K562 (cell line): ENCODE measurements around the gene QSOX2. TPM values are rescaled to one million over a fixed set of nuclear protein-coding genes. Genes with fewer than 3 reads are reported as not detected.

Source experiments
- BRD9 ChIP-seq: fragments of 450-650 bp; IDR thresholded peaks from 2 replicates; pipeline ENCODE4 v1.6.1; 2018; ENCODE audit warnings: low read depth; ENCODE audit not compliant: partially characterized antibody
- CBFA2T2 ChIP-seq: fragments of 450-650 bp; conservative IDR thresholded peaks from 2 replicates; pipeline ENCODE4 v1.6.1; 2017; ENCODE audit warnings: mild to moderate bottlenecking
- CXXC5 ChIP-seq: fragments of 250-450 bp; sonication (Bioruptor Pico); IDR thresholded peaks from 2 replicates; pipeline ENCODE4 v1.8.0; 2022; ENCODE audit warnings: inconsistent platforms, mild to moderate bottlenecking, moderate library complexity
- DACH1 ChIP-seq: fragments of 450-650 bp; IDR thresholded peaks from 2 replicates; pipeline ENCODE4 v1.6.1; 2018; ENCODE audit not compliant: partially characterized antibody
- ETS1 ChIP-seq: conservative IDR thresholded peaks from 2 replicates; pipeline ENCODE4 v1.6.1; 2011; ENCODE audit warnings: low read depth, mild to moderate bottlenecking, low read length; ENCODE audit not compliant: control insufficient read depth
- GABPB1 ChIP-seq: sonication (generic); formaldehyde crosslinking; IDR thresholded peaks from 2 replicates; pipeline ENCODE4 v1.8.0; 2022; ENCODE audit warnings: mild to moderate bottlenecking, missing genetic modification reagents
- JUND ChIP-seq, 2 experiments: IDR thresholded peaks; 2 replicates in 1 of 2; 3 replicates in 1 of 2; pipeline ENCODE4 v1.6.1; 2011; ENCODE audit warnings: borderline replicate concordance in 2 of 2, low read depth in 2 of 2, low read length in 2 of 2, improper control_type of control experiment in 1 of 2, missing biosample characterization in 1 of 2, missing genetic modification characterization in 1 of 2, missing genetic modification reagents in 1 of 2
- RB1 ChIP-seq: fragments of 450-650 bp; IDR thresholded peaks from 2 replicates; pipeline ENCODE4 v1.6.1; 2017; ENCODE audit warnings: low read depth, mild to moderate bottlenecking
- RBFOX2 ChIP-seq: fragments of 200-400 bp; formaldehyde crosslinking; IDR thresholded peaks from 2 replicates; pipeline ENCODE4 v1.6.1; 2017; ENCODE audit warnings: low read depth, mild to moderate bottlenecking, low read length, moderate library complexity
- SMAD4 ChIP-seq: fragments of 250-450 bp; sonication (Bioruptor Pico); conservative IDR thresholded peaks from 2 replicates; pipeline ENCODE4 v1.8.0; 2021; ENCODE audit warnings: inconsistent platforms, mild to moderate bottlenecking, moderate library complexity
- SRSF3 ChIP-seq: fragments of 200-400 bp; formaldehyde crosslinking; IDR thresholded peaks from 2 replicates; pipeline ENCODE4 v1.6.1; 2016; ENCODE audit warnings: mild to moderate bottlenecking, low read length, moderate library complexity; ENCODE audit not compliant: insufficient read depth
- ZNF57 ChIP-seq: fragments of 450-650 bp; formaldehyde crosslinking; IDR thresholded peaks from 2 replicates; pipeline ENCODE4 v1.4.0; 2020; ENCODE audit warnings: mild to moderate bottlenecking, moderate library complexity
- ZNF589 ChIP-seq: fragments of 200-800 bp; sonication (Bioruptor generic); IDR thresholded peaks from 2 replicates; pipeline ENCODE4 v1.6.1; 2016; ENCODE audit warnings: low read depth, missing genetic modification characterization, missing compliant biosample characterization
- polyA plus RNA-seq, 8 experiments: library from polyadenylated mRNA; depleted of rRNA in 4 of 8; stranded (reverse) in 5 of 8; unstranded in 3 of 8; fragments of >200 nt; fragmentation: Nextera tagmentation in 2 of 8; fragmentation: Illumina TruSeq in 1 of 8; extraction: Ambion mirVana in 2 of 8; extraction: Trizol in 1 of 8; gene quantifications; 2 replicates each; pipeline versions ENCODE4 v1.2.1 to v1.2.3, GENCODE V29; 2011 to 2014; ENCODE audit warnings: inconsistent platforms in 1 of 8, missing spikeins in 1 of 8
- total RNA-seq, 7 experiments: library from RNA; depleted of rRNA in 6 of 7; stranded (reverse); fragments of >200 nt in 6 of 7; fragmentation: Illumina TruSeq in 2 of 7; extraction: Trizol in 2 of 7; gene quantifications; 2 replicates each; pipeline versions ENCODE4 v1.2.1 to v1.2.3, GENCODE V29; 2011 to 2021; ENCODE audit warnings: low replicate concordance in 1 of 7
- TF ChIP-seq, protein P1 (sequence below), 2 experiments: fragments of 450-650 bp in 1 of 2; IDR thresholded peaks; 2 replicates each; pipeline ENCODE4 v1.6.1; 2011 to 2017; ENCODE audit warnings: low read depth in 2 of 2, antibody characterized with exemption in 1 of 2, borderline replicate concordance in 1 of 2, low read length in 1 of 2, mild to moderate bottlenecking in 1 of 2, mixed read lengths in 1 of 2; ENCODE audit not compliant: control insufficient read depth in 1 of 2
- TF ChIP-seq, protein P2 (sequence below): fragments of 450-650 bp; formaldehyde crosslinking; IDR thresholded peaks from 2 replicates; pipeline ENCODE4 v1.4.0; 2022; ENCODE audit warnings: mild to moderate bottlenecking, moderate library complexity
- TF ChIP-seq, protein P3 (sequence below): fragments of 250-450 bp; sonication (Bioruptor Pico); IDR thresholded peaks from 2 replicates; pipeline ENCODE4 v1.5.0; 2020; ENCODE audit warnings: mild to moderate bottlenecking
- TF ChIP-seq, protein P4 (sequence below): sonication (generic); formaldehyde crosslinking; IDR thresholded peaks from 2 replicates; pipeline ENCODE4 v1.8.0; 2022; ENCODE audit warnings: missing genetic modification reagents, mild to moderate bottlenecking, moderate library complexity, borderline replicate concordance

QSOX2 gene
- total and polyA plus RNA-seq, 9 of the 15 experiments (the other 6 are each of a cell fraction or from before 2014, with no cell fraction given): 0.51 to 23.7 (median 12.7) TPM

GRCh38 chr9:136191099-136191959 lies 54.3 kb downstream of the QSOX2 start (continued):
- TF ChIP-seq, protein P1, sequence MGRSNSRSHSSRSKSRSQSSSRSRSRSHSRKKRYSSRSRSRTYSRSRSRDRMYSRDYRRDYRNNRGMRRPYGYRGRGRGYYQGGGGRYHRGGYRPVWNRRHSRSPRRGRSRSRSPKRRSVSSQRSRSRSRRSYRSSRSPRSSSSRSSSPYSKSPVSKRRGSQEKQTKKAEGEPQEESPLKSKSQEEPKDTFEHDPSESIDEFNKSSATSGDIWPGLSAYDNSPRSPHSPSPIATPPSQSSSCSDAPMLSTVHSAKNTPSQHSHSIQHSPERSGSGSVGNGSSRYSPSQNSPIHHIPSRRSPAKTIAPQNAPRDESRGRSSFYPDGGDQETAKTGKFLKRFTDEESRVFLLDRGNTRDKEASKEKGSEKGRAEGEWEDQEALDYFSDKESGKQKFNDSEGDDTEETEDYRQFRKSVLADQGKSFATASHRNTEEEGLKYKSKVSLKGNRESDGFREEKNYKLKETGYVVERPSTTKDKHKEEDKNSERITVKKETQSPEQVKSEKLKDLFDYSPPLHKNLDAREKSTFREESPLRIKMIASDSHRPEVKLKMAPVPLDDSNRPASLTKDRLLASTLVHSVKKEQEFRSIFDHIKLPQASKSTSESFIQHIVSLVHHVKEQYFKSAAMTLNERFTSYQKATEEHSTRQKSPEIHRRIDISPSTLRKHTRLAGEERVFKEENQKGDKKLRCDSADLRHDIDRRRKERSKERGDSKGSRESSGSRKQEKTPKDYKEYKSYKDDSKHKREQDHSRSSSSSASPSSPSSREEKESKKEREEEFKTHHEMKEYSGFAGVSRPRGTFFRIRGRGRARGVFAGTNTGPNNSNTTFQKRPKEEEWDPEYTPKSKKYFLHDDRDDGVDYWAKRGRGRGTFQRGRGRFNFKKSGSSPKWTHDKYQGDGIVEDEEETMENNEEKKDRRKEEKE (IDR thresholded peaks at IDR 0.05; ENCODE audit: borderline replicate concordance in 1 of 2, control insufficient read depth in 1 of 2, low read depth in 2 of 2, low read length in 1 of 2): no peak
- peak; percentile 66 for TF ChIP-seq CXXC5 (CRISPR knock-in tag)
- TF ChIP-seq, protein P2, sequence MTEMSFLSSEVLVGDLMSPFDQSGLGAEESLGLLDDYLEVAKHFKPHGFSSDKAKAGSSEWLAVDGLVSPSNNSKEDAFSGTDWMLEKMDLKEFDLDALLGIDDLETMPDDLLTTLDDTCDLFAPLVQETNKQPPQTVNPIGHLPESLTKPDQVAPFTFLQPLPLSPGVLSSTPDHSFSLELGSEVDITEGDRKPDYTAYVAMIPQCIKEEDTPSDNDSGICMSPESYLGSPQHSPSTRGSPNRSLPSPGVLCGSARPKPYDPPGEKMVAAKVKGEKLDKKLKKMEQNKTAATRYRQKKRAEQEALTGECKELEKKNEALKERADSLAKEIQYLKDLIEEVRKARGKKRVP (CRISPR knock-in tag): peak; percentile 93
- TF ChIP-seq, protein P3, sequence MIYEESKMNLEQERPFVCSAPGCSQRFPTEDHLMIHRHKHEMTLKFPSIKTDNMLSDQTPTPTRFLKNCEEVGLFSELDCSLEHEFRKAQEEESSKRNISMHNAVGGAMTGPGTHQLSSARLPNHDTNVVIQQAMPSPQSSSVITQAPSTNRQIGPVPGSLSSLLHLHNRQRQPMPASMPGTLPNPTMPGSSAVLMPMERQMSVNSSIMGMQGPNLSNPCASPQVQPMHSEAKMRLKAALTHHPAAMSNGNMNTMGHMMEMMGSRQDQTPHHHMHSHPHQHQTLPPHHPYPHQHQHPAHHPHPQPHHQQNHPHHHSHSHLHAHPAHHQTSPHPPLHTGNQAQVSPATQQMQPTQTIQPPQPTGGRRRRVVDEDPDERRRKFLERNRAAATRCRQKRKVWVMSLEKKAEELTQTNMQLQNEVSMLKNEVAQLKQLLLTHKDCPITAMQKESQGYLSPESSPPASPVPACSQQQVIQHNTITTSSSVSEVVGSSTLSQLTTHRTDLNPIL (CRISPR knock-in tag): no peak
- TF ChIP-seq ZNF589 (CRISPR knock-in tag): 0 out of 2 replicates have a peak, but pooled peaks have one; percentile 21
- TF ChIP-seq SMAD4 (CRISPR knock-in tag): peak; percentile 74
- TF ChIP-seq GABPB1 (CRISPR knock-in tag): no peak
- no peak for TF ChIP-seq ETS1
- TF ChIP-seq SRSF3: no peak
- TF ChIP-seq ZNF57: no peak
- TF ChIP-seq, protein P4, sequence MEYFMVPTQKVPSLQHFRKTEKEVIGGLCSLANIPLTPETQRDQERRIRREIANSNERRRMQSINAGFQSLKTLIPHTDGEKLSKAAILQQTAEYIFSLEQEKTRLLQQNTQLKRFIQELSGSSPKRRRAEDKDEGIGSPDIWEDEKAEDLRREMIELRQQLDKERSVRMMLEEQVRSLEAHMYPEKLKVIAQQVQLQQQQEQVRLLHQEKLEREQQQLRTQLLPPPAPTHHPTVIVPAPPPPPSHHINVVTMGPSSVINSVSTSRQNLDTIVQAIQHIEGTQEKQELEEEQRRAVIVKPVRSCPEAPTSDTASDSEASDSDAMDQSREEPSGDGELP (CRISPR knock-in tag): no peak
- no peak for TF ChIP-seq CBFA2T2
- TF ChIP-seq DACH1: no peak
- peak; percentile 56 for TF ChIP-seq BRD9
- TF ChIP-seq RBFOX2: peak; percentile 89
- TF ChIP-seq RB1: no peak
- peak; percentile 64 for TF ChIP-seq JUND (IDR thresholded peaks at IDR 0.05; ENCODE audit: borderline replicate concordance, low read depth, low read length)
- TF ChIP-seq JUND (tag; IDR thresholded peaks at IDR 0.05; ENCODE audit: borderline replicate concordance, low read depth, low read length): no peak
